Cardiac septum (tissue), 1 donor: Measurements from ENCODE around the gene CSTA. TPM values are rescaled to one million over a fixed set of nuclear protein-coding genes. Genes with fewer than 3 reads are reported as not detected.

ENCODE experiments used
- DNase-seq: peaks from one replicate; pipeline ENCODE4 v3.0.0-alpha.2; 2020; ENCODE audit warnings: low spot score
- intact Hi-C: fragments of 100-400 bp; cut with DNase I; formaldehyde crosslinking; loops from one replicate; pipeline ENCODE4 v1.14.0; 2022
- long read RNA-seq: library from polyadenylated mRNA; unstranded; transcript quantifications from one replicate; pipeline ENCODE4 v2.0.0, GENCODE V29; 2021
- total RNA-seq: library from RNA; stranded (reverse); fragmentation: NEBNext Ultra II Directional; extraction: Animal tissue kit (Norgen Biotek cat#: 25700); gene quantifications from one replicate; pipeline ENCODE4 v1.2.1, GENCODE V29; 2021
- donor health status: DM: no; HTN: no; CAD: no.

CSTA gene, protein sequence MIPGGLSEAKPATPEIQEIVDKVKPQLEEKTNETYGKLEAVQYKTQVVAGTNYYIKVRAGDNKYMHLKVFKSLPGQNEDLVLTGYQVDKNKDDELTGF
- total RNA-seq = 2.0 TPM
- long read RNA-seq = 0 reads

DNA sequence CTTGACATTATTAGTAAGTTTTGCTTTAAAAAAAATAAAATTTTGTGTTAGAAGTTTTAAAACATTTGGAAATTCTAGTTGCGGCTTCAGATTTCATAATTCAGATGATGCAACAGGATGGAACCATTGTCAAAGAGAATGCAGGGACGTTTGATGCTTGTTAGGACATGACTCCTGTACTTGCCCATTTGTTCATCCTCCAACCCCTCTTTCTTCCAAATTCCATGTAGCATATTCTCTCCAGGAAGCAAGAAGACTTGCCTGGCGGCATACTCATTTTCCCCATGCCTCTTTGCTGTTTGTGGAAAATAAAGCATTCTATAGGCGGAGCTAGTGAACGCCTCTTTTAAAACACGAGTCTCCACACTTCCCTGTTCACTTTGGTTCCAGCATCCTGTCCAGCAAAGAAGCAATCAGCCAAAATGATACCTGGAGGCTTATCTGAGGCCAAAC, at the start of gene CSTA:
TSS of gene CSTA (plus strand) at position 378 of the 453 bp plus-strand sequence. CDS start at position 423, 45 bp downstream.
- DNase-seq = no peak
- intact Hi-C loops = no loop called here

DNA sequence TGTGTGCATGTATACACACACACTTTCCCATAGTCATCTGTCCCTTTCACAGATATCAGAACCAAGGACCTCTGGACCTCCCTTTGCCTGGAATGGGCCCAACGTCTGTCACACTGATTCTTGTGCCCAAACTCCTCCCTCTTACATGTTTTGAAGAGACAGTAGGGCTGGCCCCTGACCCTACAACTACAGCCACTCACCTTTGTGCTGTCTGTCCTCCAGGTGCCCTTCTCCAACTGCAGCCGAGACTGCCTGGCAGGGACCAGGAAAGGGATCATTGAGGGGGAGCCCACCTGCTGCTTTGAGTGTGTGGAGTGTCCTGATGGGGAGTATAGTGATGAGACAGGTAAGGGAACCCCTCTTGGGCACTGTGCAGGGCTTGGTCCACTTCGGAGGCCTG, 43.2 kb upstream of the CSTA start:
- intact Hi-C loops = no loop called here

DNA sequence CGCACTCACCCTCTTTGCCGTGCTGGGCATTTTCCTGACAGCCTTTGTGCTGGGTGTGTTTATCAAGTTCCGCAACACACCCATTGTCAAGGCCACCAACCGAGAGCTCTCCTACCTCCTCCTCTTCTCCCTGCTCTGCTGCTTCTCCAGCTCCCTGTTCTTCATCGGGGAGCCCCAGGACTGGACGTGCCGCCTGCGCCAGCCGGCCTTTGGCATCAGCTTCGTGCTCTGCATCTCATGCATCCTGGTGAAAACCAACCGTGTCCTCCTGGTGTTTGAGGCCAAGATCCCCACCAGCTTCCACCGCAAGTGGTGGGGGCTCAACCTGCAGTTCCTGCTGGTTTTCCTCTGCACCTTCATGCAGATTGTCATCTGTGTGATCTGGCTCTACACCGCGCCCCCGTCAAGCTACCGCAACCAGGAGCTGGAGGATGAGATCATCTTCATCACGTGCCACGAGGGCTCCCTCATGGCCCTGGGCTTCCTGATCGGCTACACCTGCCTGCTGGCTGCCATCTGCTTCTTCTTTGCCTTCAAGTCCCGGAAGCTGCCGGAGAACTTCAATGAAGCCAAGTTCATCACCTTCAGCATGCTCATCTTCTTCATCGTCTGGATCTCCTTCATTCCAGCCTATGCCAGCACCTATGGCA, 41.1 kb upstream of the CSTA start:
- no peak for DNase-seq
- intact Hi-C loops = no loop called here

More for the DNA sequence above, 43.2 kb upstream of the CSTA start:
- no peak for DNase-seq

DNA sequence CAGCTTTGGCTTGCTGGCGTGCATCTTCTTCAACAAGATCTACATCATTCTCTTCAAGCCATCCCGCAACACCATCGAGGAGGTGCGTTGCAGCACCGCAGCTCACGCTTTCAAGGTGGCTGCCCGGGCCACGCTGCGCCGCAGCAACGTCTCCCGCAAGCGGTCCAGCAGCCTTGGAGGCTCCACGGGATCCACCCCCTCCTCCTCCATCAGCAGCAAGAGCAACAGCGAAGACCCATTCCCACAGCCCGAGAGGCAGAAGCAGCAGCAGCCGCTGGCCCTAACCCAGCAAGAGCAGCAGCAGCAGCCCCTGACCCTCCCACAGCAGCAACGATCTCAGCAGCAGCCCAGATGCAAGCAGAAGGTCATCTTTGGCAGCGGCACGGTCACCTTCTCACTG, 40.6 kb upstream of the CSTA start:
- no peak for DNase-seq
- intact Hi-C loops = no loop called here

DNA sequence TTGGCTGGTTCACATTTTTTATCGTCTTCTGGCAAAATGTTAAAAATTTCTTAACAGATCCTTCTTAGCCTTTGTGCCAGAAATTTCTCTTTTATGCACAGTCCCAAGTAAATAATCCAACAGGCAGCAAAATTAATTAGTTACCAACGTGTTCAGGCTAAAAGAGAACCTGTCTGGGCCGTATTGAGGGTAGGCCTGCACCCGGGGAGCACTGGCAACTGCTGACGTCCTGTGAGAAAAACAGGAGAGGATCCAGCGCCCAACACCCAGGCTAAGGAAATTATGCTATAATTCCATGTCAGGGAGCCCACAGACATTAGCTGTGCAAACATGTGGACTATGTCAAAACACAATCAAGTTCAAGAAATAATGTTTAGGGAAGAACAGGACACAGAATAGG, 30.7 kb upstream of the CSTA start:
- intact Hi-C loops = no loop called here
- no peak for DNase-seq

DNA sequence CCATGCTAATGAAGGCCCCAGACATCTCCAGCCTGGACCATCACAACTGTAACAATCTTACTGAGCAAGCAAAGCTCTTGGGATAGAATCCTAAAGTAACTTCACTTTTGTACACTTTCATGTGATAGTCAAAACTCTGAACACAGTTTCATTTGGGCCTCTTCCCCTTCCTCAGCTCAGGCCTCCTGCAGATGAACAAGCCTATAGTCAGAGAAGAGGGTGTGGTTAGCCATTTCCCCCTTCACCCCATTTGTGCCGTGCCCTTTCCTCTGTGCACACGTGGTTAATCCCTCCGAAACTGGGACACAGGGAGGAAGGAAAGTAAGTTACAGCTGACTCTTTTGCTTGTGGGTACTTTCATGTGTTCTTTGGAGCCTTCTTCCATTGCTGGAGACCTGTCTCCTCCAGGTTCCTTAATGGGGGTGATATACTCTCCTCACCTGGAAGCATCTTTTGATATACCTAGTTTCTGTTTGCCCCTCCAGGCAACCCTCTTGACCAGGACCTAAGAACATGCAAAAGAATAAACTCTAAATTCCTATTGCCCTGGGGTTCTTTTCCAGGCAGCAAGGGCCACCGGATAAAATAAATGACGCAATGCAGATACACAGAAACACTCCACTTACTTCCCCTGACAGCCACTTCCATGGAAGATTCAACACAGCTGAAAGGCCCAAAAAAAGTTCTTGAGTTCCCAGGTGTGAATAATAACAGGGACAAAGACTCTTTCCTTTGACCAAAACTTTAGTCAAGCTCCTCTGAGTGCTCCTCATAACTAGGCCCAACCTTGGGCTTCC, 29.6 kb upstream of the CSTA start:
- no peak for DNase-seq
- intact Hi-C loops = no loop called here

DNA sequence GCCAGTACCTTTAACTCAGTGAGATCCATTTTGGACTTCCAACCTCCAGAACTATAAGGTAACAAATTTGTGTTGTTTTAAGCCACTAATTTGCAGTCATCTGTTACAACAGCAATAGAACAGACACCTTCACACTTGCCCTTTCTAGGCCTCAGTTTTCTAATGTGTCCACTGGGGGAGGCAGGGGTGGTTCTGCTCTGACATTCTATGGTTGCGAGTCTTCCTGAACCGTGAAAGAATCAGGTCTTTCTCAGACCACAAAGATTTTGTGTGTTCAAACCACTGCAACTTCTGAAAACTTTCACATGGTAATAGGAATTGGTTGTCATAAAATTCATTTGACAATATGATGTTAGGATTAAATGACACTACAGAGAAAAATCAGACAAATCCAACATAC, 26.8 kb upstream of the CSTA start:
- intact Hi-C loops = no loop called here
- no peak for DNase-seq

DNA sequence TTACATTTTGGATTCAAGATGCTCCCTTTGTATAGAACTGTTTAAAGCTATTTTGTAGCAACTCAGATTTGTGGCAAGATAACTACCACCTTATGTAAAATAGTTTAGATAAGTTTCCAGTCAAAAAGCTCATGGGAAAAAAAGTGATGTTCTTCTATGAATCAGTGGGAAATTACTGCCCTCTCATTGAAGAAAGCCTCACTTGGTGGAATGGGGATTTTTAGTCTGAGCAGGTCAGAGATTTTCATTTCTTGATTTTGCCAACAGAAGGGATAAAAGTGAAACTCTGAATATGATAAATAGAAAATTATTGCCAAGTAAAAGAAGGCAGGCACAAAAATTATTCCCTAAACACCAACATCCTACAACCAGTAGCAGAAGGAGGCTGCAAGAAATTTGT, 25.8 kb upstream of the CSTA start:
- DNase-seq = no peak
- intact Hi-C loops = no loop called here

DNA sequence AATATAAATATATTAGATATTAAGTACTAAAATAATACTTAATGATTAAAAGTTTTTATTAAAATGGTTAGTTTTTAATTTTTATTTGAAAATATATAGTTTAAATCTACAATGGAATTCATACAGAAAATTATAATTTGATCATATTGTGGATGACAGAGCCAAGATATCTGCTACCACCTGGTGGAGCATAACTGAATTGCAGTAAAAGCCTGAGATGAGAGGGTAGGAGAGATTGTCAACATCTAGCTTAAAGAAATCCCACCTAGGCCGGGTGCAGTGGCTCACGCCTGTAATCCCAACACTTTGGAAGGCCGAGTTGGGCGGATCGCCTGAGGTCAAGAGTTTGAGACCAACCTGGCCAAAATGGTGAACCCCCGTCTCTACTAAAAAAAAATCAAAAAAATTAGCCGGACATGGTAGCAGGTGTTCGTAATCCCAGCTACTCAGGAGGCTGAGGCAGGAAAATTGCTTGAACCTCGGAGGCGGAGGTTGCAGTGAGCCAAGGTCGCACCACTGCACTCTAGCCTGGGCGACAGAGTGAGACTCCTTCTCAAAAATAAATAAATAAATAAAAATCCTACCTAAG, 25.1 kb upstream of the CSTA start:
- intact Hi-C loops = no loop called here
- no peak for DNase-seq

DNA sequence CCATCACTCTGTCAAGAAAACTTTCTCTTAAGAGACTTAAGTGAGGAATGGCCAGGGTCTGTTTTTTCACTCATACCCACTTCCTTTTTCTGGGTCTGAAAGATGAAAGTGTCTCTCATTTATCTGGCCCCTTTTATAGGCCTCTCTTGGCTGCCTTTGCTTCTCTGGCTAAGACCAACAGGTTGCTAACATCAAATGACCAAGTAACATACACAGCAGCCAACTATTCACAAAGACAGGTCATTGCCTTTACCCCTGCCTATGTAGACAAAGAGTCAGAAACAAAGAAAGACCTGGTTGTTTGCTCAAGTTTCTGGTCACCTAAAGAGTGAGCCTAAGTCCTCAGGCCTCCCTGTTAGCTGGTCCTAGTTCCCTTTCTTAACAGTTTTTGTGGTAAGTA, 24.0 kb upstream of the CSTA start:
- no peak for DNase-seq
- intact Hi-C loops = no loop called here

DNA sequence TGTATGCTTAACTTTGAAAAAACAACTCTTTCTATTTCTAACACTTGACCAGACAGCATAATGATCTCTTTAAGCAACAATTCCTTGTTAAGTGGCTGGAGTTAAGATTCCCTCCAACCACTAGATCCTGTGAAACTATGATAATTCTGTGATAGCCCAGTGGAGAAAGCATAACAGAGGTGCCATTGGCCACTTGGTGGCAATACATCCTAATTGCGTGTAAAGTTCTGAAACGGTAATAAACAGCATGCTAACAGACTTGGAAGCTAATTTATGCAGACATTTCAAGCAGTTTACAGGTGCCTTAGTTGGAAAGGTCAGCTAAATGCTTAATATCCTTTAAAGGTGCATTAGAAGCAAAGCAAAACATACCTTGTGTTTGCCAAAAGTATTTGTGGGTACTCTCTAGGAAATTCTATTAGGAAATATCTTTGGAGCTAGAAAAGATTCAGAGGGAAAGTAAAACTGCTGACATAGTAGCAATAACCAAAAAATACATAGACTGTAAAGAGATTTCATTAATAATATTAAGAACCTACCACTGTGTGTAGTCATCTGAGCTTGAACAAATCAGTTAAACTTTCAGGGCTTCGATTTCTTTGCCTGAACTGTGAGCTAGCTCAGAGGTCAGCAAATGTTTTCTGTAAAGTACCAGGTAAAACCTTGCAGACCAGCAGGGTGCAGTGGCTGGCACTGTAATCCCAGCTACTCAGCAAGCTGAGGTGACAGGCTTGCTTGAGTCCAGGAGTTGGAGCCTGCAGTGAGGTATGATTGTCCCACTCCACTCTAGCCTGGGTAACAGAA, 19.0 kb upstream of the CSTA start:
- intact Hi-C loops = no loop called here
- DNase-seq = no peak

DNA sequence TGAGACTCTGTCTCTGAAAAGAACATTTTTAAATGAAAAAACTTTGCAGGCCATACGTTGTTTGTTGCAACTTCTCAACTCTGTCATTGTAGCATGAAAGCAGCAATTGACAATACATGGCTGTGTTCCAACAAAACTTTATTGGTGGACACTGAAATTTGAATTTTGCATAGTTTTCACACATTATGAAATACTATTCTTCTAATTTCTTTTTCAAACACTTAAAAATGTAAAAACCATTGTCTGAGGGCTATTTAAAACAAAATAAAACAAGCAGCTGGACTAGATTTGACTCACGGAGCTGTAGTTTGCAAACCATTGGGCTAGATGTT, 18.5 kb upstream of the CSTA start:
- DNase-seq = no peak
- intact Hi-C loops = no loop called here

DNA sequence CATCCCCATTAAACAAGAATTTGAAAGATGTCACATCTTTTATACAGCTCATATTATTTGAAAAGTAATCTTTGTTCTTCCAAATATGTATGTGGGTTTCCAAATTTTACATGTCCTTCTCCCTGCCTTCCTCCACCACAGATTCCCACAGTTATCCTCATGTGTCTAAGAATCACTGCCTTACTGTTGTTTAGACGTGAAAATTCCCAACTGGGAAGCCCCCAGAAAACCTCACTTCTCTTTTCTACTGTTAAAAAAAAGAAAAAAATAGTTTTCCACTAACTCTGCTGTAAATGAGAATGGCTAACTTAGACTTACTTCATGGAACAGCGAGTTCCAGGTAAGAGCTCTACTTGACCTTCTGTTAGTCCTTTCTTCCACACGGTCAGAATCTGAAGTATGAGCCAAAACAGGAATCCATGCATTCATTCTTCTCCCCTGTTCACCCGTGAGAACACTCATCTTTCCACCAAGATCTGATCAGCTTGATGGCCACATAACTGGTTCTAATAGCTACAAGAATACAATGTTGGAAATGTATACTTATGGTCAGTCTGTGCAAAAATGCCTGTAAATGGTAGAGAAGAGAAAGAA, 17.9 kb upstream of the CSTA start:
- intact Hi-C loops = no loop called here
- no peak for DNase-seq

DNA sequence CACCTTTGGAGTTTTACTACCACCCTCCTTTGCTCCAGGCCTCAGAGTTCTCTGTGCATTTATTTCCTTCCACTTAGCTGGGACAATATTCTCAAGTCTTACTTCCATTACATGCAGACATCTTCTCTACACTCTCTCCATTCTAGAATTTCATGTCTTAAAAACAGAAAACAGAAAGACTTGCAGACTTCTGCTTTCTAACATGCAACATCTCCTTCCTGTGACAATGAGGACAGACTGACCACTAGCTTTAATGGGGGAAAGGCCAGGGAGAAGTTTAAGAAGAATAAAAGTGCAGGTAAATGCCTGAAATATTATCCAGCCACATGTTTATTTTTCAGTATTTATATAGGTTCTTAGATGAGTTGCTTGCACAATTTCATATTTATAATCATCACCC, 17.1 kb upstream of the CSTA start:
- intact Hi-C loops = no loop called here
- no peak for DNase-seq

DNA sequence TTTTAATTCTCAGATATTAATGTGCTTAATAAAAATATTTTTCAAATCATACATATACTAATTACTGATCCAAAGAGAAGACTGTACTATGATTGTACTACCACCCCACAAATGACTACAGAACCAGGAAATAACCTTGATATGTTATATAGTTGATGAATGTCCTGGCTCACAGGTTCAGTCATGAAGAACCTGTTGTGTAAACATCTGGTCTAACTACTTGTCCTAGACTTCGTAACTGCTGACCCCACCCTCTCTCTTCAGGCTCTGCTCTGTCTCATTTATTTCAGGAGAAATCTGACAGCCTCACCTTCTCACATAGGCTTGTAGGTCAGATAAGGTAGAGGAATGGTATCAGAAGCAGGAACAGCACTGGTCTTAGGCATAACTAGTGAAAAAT, 14.7 kb upstream of the CSTA start:
- DNase-seq = no peak
- intact Hi-C loops = no loop called here

DNA sequence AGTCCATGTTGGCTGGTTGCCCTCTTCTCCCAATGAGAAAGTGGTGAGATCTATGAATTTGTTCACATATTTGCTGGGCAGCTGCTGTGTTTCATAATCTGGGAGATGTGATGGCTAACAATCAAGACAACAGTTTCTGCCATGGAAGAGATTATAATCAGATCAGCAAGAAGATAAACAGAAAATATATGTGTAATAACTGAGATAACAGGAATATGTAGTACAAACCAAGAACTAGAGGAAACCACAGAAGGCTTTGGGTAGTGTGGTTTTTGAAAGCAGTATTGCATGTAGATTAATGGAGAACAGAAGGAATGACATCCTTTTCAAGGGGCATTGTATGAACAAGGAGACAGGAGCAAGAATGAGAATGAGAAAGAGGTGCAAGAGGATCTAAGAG, 12.2 kb upstream of the CSTA start:
- no peak for DNase-seq
- intact Hi-C loops = no loop called here

DNA sequence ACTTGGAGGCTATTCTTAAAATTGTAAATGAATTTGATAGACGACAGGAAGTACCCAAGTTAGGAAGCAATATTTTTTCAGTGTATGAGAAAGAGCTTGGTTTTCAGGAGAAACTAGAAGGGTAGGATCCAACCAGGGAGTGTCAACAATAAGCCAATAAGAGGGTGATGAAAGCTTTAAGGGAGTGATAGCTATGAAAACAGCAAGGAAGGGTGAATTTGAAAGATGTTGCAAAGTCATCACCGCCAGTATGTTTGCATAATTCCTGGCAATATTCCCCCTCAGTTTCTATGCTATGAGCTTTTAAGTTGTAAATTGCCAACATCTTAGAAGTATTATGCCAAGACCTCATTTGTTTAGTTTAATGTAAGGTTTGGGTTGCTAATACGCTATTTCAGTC, 11.8 kb upstream of the CSTA start:
- DNase-seq = no peak
- intact Hi-C loops = no loop called here

DNA sequence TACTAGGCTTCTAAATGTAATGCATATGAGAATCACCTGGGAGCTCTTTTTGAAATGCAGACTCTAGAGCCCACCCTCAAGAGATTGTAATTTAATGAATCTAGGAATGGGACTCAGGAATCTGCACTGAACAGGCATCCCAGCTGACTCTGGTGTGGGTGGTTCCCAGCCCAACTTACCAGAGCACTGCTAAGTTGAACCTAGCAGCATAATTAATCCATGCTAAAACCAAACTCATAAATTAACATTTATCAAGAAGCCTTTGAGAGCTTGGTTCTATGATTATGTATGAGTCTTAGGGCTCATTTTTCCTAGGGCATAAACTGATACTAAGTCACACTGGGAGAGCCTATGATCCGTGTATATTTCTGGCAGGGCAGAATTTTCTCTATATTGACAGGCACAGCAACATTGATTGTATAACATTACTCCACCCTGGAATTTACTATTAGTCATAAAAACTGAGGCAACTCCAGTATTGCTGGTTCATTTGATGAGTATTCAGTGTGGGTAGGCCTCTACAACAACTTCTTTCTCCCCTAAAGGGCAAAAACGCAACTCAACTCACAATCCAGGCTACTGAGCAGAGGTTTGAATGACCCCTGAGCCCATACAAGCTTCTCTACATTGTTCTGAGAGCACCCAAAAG, 10.7 kb upstream of the CSTA start:
- intact Hi-C loops = no loop called here
- no peak for DNase-seq

DNA sequence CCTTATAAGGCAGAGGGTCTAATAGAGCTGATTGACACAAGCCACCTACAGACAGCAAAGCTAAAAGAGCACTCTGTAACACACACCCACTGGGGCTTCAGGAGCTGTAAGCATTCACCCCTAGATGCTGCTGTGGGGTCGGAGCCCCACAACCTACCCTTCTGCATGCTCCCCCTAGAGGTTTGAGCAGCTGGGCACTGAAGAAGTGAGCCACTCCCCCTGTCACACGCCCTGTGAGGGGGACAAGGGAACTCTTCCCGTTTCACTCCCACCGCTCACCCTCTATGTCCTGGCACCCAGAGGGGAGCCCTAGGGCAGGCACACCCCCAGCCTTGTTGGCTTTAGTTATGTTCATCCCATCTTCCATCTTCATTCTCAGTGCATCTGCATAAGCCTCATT, 9.4 kb upstream of the CSTA start:
- intact Hi-C loops = no loop called here
- DNase-seq = no peak
